ENCODE measurements around the gene RBM39. TPM values are rescaled to one million over a fixed set of nuclear protein-coding genes. Genes with fewer than 3 reads are reported as not detected.

RBM39 gene
- polyA plus RNA-seq, 3 donors = 89.5 to 209 (median 98.0) TPM

DNA sequence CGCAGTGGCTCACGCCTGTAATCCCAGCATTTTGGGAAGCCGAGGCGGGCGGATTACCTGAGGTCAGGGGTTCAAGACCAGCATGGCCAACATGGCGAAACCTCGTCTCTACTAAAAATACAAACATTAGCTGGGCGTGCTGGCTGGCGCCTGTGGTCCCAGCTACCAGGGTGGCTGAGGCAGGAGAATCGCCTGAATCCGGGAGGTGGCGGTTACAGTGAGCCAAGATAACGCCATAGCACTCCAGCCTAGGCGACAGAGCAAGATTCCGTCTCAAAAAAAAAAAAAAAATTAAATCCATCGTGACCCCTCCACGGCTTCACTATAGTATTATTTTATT lies 76.1 kb downstream of the RBM39 start:
- H3K36me3 ChIP-seq (replicated peaks in 1 of 2; ENCODE audit: control insufficient read depth in 1 of 2, insufficient read depth in 2 of 2, low read length in 2 of 2) = peaks cover 26 to 27% of the 10 kb centered on the region in 2 donors
- Mint-ChIP-seq H3K4me3 (no peak overlapping the region), H3K27me3 (ENCODE audit: low read depth in 3 of 3) (no peaks in the 10 kb centered on the region), H3K27ac (peak overlapping the region in 5 of 7 donors; percentile 15 to 99 (median 97)), H3K9me3 (peaks cover 0 to 3% (median 0%) of the 10 kb centered on the region in 7 donors), H3K36me3 (peaks cover 29 to 32% of the 10 kb centered on the region in 2 donors), H3K4me1 (peaks cover 28% of the 10 kb centered on the region)
- DNase-seq = no peak
- 97% methylated on average over 10 of the region's 17 CpGs for WGBS (ENCODE audit: insufficient coverage)
- H3K4me1 ChIP-seq (ENCODE audit: control insufficient read depth in 1 of 2, insufficient read depth in 2 of 2, low read length in 2 of 2) = peaks cover 28 to 36% of the 10 kb centered on the region in 2 donors
- peaks cover 8% of the 10 kb centered on the region for H4K20me1 ChIP-seq (ENCODE audit: insufficient read depth, low read length)
- no peak overlapping the region for H3K9ac ChIP-seq (ENCODE audit: insufficient read depth, low read length, poor library complexity, severe bottlenecking)
- H3K27me3 ChIP-seq (ENCODE audit: control insufficient read depth in 2 of 2, insufficient read depth in 2 of 2, low read length in 2 of 2) = no peaks in the 10 kb centered on the region
- no peak overlapping the region for H2AFZ ChIP-seq (ENCODE audit: insufficient read depth, low read depth, low read length, poor library complexity, severe bottlenecking)
- H3K4me2 ChIP-seq (replicated peaks; ENCODE audit: extremely low read depth, low read length, poor library complexity, severe bottlenecking) = no peak overlapping the region
- intact Hi-C loops (cut with micrococcal nuclease) = loop anchor here in 1 of 2 donors (10.0 kb wide), 1 partner anchor 51 kb away; the partner anchor contains the start of gene SPAG4
- no peak overlapping the region for H3K27ac ChIP-seq (ENCODE audit: low read depth in 1 of 2, low read length in 2 of 2)
- peaks cover 42% of the 10 kb centered on the region for H3K79me2 ChIP-seq (ENCODE audit: insufficient read depth, low read length)
- no peak for TF ChIP-seq CTCF (IDR thresholded peaks at IDR 0.05)
- H3K9me3 ChIP-seq (replicated peaks in 1 of 2; ENCODE audit: control insufficient read depth in 1 of 2, insufficient read depth in 1 of 2, low read length in 2 of 2) = no peaks in the 10 kb centered on the region
- no peak overlapping the region for H3K4me3 ChIP-seq (replicated peaks in 1 of 3; ENCODE audit: low read depth in 2 of 3, low read length in 3 of 3)

DNA sequence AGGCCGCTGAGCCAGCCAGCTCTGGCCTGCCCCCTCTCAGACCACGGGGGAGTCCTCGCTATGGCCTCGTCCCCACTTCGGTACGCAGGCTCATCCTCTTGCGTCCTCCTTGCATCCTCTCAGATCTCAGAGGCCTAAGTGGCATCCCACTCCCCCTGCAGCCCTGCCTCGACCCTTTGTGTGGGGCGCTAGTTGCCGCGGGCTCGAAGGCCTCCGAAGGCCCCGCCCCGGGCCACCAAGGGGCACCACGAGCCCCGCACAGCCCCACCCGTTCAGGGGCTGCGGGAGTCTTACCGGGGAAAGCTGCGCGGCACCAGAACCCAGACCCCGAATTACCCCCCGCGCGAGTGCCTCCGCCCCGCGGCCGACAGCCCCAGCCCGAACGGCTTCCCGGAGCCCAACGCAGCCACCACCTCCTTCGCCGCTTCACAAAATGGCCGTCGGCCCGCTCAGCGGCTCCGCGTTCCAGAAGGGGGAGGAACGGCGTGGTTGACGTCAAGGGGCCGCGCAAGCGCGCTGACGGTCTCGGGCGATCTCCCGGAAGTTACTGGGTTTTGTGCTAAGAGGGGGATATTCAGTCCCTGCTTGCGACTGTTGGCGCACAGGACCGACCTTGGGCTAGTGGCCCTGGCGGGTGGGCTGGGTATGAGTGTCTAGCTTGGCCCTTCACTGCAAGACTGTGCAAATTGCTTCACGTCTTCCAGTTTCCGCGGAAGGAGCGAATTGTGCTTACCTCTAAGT lies 77.4 kb downstream of the RBM39 start, which contains the start of the genes CPNE1 and RBM12:
TSS of gene CPNE1 (minus strand) at position 435 of the 741 bp plus-strand sequence. CDS start 31,977 bp downstream, outside the sequence.
TSS of gene RBM12 (minus strand) at position 435 of the 741 bp plus-strand sequence. CDS start 9,578 bp downstream, outside the sequence.
- under 1% methylated on average over 54 of the region's 61 CpGs for WGBS (ENCODE audit: insufficient coverage)
- Mint-ChIP-seq H3K36me3 (peaks cover 16 to 19% of the 10 kb centered on the region in 2 donors), H3K4me3 (peak within 1 kb of the TSS; percentile 88 to 96), H3K27me3 (ENCODE audit: low read depth in 3 of 3) (no peaks in the 10 kb centered on the region), H3K9me3 (peaks cover 0 to 3% (median 0%) of the 10 kb centered on the region in 7 donors), H3K27ac (peak within 1 kb of the TSS; percentile 97 to 100 (median 99)), H3K4me1 (peaks cover 40% of the 10 kb centered on the region)
- H3K36me3 ChIP-seq (replicated peaks in 1 of 2; ENCODE audit: control insufficient read depth in 1 of 2, insufficient read depth in 2 of 2, low read length in 2 of 2) = peaks cover 15% of the 10 kb centered on the region in 2 donors
- peaks cover 55% of the 10 kb centered on the region for H3K79me2 ChIP-seq (ENCODE audit: insufficient read depth, low read length)
- peak within 1 kb of the TSS; percentile 74 to 85 (median 85) for H3K4me3 ChIP-seq (replicated peaks in 1 of 3; ENCODE audit: low read depth in 2 of 3, low read length in 3 of 3)
- no peak for TF ChIP-seq CTCF (IDR thresholded peaks at IDR 0.05)
- peak within 1 kb of the TSS; percentile 90 for H3K4me2 ChIP-seq (replicated peaks; ENCODE audit: extremely low read depth, low read length, poor library complexity, severe bottlenecking)
- peaks cover 33 to 37% of the 10 kb centered on the region in 2 donors for H3K4me1 ChIP-seq (ENCODE audit: control insufficient read depth in 1 of 2, insufficient read depth in 2 of 2, low read length in 2 of 2)
- H3K9me3 ChIP-seq (replicated peaks in 1 of 2; ENCODE audit: control insufficient read depth in 1 of 2, insufficient read depth in 1 of 2, low read length in 2 of 2) = no peaks in the 10 kb centered on the region
- no peaks in the 10 kb centered on the region for H3K27me3 ChIP-seq (ENCODE audit: control insufficient read depth in 2 of 2, insufficient read depth in 2 of 2, low read length in 2 of 2)
- peak within 1 kb of the TSS; percentile 87 for H2AFZ ChIP-seq (ENCODE audit: insufficient read depth, low read depth, low read length, poor library complexity, severe bottlenecking)
- peak; percentile 92 to 94 (median 93) for DNase-seq
- peaks cover 21% of the 10 kb centered on the region for H4K20me1 ChIP-seq (ENCODE audit: insufficient read depth, low read length)
- peak within 1 kb of the TSS; percentile 97 for H3K9ac ChIP-seq (ENCODE audit: insufficient read depth, low read length, poor library complexity, severe bottlenecking)
- intact Hi-C loops (cut with micrococcal nuclease) = loop anchor here in 1 of 2 donors (10.0 kb wide), 1 partner anchor 50 kb away; the partner anchor contains the start of gene SPAG4
- peak within 1 kb of the TSS; percentile 88 to 97 for H3K27ac ChIP-seq (ENCODE audit: low read depth in 1 of 2, low read length in 2 of 2)

Measured in CD14-positive monocyte (primary cell).